NCI-H446 (cell line): Measurements from ENCODE around the gene CD38.
"Not testable (repeated sequence)": the region's sequence is repeated elsewhere in the genome, so short reads cannot be mapped to it uniquely, and the experiment has no call there.

Experiments
- DNase-seq, 2 experiments: peaks; one replicate each; lab custom pipeline; 2025; lab: John Stamatoyannopoulos, UW

CD38 gene

DNA sequence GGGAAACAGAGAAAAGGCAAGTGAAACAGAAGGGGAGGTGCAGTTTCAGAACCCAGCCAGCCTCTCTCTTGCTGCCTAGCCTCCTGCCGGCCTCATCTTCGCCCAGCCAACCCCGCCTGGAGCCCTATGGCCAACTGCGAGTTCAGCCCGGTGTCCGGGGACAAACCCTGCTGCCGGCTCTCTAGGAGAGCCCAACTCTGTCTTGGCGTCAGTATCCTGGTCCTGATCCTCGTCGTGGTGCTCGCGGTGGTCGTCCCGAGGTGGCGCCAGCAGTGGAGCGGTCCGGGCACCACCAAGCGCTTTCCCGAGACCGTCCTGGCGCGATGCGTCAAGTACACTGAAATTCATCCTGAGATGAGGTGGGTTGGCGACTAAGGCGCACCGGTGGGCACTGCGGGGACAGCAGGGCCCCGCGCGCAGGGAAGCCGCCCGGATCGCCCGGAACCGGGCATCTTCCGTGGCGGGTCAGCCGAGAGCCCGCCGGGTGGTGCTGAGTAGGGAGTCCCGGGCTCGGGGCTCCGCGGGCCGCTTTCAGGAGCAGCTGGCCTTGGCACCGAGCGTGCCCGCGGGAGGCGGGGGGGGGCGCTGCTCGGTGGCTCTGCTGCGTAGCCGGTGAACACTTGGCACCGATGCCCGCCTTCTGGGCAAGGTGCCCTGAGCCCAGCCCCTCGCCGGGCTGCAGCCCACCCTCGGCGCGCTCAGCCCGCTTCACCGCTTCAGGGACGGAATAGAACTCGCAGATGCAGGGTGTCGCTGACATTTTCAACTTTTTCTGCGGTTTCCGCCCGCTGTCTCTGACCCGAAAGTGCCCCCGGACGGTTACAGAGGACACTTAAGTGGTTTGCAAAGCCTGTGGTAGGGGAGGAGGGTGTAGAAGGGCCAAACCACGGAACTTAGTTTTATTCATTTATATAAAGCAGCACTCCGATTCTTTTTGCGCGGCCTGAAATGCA is at the start of gene CD38:
CD38 (plus strand) TSS at position 40 of the 953 bp plus-strand sequence; CDS start at position 127, 87 bp downstream.
- DNase-seq = peak in 1 of 2 experiments; percentile 4

GRCh38 chr4:15729910-15730533 is 48.1 kb upstream of the CD38 start:
- DNase-seq = peak; percentile 24 to 55

GRCh38 chr4:15733061-15733460 is 45.1 kb upstream of the CD38 start:
- not testable (repeated sequence) for DNase-seq

DNA sequence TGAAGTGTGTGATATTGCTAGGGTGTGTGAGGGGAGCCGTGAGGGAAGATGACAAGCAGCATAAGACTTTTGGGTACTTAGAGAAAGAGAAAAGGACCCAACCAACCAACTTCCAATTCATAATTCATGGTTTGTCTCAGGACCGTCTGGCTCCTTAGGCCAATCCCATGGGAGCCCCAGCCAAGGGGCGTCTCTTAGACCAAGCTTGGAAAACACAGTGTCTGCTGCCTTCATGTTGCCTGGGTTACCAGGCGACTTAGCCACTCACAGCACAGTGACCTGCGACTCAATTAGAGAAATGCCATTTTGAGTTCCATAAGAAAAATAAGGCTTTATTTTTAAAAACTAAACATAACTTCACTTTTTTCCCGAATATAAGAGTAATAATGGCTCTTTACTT is 42.6 kb upstream of the CD38 start:
- no peak for DNase-seq

DNA sequence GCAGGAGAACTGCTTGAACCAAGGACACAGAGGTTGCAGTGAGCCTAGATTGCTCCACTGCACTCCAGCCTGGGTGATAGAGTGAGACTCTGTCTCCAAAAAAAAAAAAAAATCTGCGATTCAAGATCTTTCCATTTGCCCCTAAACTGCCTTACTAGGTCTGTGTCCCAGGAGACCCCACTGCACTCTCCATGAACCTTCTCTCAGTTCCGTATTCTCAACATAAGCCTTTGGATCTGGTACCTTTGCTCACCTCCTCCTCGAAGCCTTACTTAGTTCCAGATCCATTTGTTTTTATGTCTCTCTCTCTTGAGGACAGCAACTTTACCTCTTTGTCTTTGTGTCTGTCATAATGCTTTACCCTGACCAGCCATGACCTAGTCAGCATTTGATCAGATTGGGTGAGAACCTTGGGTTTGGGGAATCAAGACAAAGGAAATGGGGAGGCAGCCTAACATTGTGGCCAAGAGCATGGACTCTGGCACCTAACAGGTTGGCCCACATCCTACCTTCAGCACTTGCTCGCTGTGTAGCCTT is 41.5 kb upstream of the CD38 start:
- DNase-seq = no peak

DNA sequence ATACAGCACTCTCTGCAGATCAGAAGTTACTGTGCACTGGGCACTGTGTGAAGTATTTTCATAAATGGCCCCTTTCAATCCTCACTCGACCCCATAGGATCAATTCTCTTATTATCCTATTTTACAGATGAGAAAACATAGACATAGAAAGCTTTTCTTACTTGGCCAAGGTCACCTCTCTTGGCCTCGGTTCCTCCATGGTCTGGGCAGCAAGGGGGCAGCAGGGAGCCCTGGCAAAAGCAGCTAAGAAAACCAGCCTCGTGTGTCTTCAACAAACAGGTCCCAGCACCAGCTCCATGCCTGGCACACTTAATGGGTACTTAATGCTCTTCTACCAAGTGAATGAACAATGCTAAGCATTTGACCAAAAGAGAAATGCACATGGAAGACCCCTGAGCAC is 40.9 kb upstream of the CD38 start:
- DNase-seq = no peak

GRCh38 chr4:15738877-15739276 is 39.3 kb upstream of the CD38 start:
- no peak for DNase-seq

GRCh38 chr4:15740764-15741404 is 37.2 kb upstream of the CD38 start:
- DNase-seq = no peak

DNA sequence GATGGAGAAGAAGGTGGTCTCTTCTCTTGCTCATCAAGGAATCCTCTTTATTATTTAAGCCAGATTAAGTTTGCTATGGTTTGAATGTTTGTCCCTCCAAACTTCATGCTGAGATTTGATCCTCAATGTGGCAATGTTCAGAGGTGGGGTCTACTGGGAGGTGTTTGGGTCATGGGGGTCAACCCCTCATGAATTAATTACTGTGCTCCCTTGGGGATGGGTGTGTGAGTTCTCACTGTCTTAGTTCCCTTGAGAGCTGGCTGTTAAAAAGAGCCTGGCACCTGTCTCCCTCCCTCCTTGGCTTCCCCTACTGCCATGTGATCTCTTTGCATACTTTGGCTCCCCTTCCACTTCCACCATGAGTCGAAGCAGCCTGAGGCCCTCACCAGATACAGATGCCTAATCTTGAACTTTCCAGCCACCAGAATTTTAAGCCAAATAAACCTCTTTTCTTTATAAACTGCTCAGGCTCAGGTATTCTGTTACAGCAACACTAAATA is 36.0 kb upstream of the CD38 start:
- DNase-seq = no peak

DNA sequence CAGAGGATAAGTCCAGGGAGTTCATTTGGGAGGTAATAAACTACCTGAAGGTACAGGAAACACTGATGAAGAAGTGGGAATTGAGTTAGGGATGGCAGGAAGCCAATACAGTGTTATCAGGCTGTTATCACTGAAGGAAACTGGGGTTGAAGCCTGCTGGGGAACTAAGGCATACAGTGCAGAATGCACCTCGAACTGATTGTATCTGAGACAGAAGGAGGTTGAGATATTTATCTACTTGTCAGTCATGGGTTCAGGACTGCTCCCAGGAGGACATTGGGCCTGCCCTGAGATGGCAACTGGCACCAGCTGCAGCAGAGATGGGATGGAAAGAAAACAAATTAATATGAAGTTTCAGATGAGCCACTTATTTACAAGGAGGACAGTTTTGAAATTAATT is 35.5 kb upstream of the CD38 start:
- no peak for DNase-seq

- DNase-seq = no peak
Observed at GRCh38 chr4:15744016-15744545, 34.0 kb upstream of the CD38 start.

DNA sequence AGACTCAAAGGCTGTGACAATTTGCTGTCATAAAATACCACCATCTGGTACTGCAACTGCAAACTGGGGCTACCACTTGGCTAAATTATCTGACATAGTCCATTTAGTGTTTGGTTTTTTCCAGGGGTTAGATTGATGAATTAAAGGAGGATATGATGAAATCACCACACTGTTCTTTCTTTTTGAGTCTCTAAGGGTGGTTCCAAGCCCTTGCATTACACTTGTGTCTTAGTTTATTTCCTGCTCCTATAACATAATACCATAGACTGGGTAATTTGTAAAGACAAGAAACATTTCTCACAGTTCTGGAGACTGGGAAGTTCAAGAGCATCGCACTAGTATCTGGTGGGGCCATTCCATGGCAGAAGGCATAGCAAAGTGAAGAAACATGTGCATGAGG is 32.0 kb upstream of the CD38 start:
- no peak for DNase-seq

GRCh38 chr4:15749001-15749400 is 29.1 kb upstream of the CD38 start:
- DNase-seq = no peak

DNA sequence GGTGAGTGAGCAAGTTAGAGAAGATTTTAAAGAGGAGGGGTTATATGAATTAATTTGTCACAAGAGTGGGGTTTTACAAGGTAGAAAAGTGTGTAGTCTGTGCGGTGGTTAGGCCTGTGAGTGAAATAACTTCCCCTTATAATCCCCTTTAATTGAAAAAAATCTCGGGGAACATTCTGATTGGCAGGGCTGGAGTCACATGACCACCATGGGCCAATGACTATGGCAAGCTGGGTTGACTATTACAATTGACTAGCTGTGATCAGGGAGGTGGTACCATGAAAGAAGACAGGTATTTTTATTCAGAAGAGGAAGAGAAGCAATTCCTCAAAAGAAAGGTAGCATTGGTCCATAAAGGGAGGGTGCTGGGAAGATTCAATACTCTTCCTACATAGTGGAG is 27.0 kb upstream of the CD38 start:
- DNase-seq = no peak

DNA sequence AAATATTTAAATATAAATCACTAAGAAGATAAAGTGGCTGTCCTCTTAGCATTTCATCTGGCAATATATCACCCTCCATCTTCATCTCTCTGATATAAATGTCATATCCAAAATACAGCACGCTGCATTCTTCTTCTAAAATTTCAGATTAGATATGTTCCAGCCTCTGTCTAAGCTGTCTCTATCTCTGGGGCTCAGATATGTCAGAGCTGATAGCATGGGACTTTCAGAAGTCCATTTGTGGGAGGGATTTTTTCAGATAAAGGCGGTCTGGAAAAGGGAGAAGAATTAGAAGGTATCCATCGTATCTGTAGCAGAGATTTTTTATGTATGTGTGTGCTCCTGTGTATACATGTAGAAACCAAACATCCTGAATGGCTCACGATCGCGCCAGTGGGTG is 25.0 kb upstream of the CD38 start:
- no peak for DNase-seq

DNA sequence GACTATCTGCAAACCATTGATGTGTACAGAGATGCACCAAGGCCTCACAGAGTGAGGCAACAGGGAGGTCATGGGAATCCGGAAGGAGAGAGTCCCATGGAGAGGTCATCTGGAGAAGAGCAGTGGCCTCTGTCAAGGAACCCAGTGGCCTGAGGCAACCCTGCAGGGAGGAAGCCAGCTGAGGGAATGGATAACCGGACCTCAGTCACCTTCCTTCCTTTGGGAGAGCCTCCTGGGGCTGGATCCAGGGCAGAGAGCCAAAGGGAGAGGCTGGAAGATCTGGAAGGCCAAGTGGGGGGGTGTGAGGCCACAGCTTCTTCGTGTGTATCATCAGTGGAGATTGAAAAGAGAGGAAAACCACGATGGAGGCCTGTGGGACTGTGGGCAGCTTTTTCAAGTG is 24.3 kb upstream of the CD38 start:
- DNase-seq = no peak

GRCh38 chr4:15754323-15754722 is 23.8 kb upstream of the CD38 start:
- no peak for DNase-seq

DNA sequence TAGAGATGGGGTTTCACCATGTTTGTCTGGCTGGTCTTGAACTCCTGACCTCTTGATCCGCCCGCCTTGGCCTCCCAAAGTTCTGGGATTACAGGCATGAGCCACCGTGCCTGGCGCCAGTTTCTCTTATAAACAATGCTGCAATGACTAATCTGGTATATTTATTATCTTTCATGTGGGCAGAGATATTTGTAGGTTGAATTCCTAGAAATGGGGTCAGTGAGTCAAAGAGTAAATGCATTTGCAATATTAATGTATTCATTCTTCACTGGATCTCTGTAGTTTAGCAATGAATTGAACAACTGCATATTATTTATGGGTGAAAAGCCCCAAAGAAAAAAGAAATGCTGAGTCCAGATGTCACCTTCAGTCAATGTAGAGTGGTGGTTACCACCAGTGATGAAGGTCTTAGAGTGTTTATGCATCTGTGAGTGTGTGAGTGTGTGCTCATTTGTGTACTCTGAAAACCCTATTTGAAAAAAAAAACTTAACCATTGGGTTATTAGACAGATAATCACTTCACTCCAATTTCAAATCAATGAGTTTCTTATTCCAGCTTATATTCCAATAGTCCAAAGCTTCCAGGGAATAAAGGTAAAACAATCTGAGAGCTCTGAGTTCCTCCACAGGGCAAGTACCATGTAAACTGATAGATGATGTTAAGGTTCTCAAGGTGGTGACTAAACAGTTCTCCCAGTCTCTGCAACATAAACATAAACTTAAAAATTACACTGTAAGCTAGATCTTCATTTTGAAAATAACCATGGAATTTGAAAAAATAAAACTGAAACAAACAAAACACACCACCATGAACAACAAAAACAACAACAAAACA is 22.6 kb upstream of the CD38 start:
- no peak for DNase-seq

- DNase-seq = no peak
Observed at GRCh38 chr4:15756361-15756861, 21.7 kb upstream of the CD38 start.

DNA sequence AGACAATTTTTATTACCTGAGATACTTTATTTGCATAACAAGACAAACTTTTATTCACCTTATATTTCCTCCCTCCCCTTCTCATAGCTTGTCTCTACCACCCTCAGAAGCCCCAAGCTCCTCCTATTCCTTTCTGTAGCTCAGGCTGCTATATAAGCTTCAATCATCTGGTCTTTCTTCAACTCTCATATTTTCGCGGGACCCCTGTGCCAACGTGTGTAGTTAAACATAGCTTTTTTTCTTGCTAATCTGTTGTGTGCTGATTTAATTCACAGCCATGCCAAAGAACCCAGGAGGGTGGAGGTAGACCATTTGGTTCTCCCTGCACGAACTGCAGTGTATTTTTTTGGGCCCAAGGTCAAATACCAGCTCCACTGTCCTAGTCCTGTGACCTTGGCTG is 21.1 kb upstream of the CD38 start:
- DNase-seq = no peak

DNA sequence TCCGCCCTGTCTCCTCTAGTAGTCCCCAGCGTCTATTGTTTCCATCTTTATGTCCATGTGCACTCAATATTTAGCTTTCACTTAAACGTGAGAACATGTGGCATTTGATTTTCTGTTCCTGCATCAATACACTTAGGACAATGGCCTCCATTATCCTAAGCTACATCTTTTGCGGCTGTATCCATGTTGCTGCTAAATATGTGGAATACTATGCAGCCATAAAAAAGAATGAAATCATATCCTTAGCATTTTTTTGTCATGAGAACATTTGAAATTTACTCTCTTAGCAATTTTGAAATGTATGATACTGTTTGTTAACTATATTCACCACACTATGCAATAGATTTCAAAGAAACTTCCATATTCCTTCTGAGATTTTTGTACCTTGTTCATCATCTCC is 19.8 kb upstream of the CD38 start:
- DNase-seq = no peak
